ENCODE results near the gene SENP7.
"Not testable (repeated sequence)": the region's sequence is repeated elsewhere in the genome, so short reads cannot be mapped to it uniquely, and the experiment has no call there.

SENP7 gene

GRCh38 chr3:101512646-101513418 is at the start of gene SENP7:
Gene SENP7 (minus strand): TSS chr3:101513212. CDS start chr3:101513130, 82 bp downstream.
- DNase-seq (ENCODE audit: low read depth) = peak; percentile 89

DNA sequence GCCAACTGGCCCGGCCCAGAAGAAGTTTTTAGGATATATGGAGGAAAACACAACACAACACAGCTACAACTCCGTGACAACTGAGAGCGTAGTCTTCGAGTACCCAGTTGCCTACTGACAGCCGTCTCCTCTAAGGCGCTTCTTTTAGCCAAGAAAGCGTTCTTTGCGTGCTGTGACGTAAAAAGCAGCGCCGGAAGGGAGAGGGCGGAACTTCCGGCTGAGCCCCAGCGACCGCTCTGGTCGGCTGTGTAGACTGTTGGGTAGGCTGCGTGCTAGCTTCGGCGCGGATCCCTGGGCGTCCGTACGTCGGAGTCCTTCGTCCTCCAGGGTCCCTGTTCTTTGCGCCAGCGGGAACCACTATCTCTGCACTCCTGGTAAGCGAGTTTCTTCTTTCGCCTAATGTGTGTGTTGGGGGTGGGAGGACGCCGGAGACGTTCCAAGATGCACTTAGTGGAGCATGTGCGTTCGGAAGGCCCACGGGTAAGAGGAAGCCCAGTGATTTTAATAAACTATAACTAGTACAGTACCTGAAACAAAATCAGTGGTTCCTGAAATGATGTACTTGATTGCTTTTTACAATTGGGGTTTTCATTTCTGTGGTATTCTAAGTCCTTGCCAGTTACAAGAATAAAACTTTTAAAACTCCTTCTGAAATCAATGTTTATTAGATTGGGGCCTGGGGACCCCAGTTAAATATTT is 48.8 kb upstream of the SENP7 start, which contains the start of gene TRMT10C:
Gene TRMT10C, plus strand, starts transcription at position 239 of the 699 bp plus-strand sequence. CDS start 2,914 bp downstream, outside the sequence.
- peak; percentile 95 for DNase-seq (ENCODE audit: low read depth)

GRCh38 chr3:101556064-101556463 is 43.1 kb upstream of the SENP7 start:
- DNase-seq (ENCODE audit: low read depth) = no peak

DNA sequence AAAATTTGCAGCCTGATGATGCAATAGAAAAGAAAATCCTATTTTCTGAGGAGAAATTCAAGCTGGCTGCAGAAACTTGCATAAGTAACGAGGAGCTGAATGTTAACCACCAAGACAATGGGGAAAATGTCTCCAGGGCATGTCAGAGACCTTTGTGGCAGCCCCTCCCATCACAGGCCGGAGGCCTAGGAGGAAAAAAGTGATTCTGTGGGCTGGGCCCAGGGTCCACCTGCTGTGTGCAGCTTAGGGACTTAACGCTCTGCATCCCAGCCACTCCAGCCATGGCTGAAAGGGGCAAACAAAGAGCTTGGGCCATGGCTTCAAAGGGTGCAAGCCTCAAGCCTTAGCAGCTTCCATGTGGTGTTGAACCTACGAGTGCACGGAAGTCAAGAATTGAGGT is 40.4 kb upstream of the SENP7 start:
- not testable (repeated sequence) for DNase-seq (ENCODE audit: low read depth)

DNA sequence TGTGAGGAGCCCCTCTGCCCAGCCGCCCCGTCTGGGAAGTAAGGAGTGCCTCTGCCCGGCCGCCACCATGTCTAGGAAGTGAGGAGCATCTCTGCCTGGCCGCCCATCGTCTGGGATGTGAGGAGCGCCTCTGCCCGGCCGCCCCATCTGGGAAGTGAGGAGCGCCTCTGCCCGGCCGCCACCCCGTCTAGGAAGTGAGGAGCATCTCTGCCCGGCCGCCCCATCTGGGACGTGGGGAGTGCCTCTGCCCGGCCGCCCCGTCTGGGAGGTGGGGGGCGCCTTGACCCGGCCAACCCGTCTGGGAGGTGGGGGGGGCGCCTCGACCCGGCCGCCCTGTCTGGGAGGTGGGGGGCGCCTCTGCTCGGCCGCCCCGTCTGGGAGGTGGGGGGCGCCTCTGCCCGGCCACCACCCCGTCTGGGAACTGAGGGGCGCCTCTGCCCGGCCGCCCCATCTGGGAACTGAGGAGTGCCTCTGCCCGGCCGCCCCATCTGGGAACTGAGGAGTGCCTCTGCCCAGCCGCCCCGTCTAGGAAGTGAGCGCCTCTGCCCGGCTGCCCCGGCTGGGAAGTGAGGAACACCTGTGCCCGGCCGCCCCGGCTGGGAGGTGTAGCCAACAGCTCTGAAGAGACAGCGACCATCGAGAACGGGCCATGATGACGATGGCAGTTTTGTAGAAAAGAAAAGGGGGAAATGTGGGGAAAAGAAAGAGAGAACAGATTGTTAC is 38.5 kb upstream of the SENP7 start:
- not testable (repeated sequence) for DNase-seq (ENCODE audit: low read depth)

DNA sequence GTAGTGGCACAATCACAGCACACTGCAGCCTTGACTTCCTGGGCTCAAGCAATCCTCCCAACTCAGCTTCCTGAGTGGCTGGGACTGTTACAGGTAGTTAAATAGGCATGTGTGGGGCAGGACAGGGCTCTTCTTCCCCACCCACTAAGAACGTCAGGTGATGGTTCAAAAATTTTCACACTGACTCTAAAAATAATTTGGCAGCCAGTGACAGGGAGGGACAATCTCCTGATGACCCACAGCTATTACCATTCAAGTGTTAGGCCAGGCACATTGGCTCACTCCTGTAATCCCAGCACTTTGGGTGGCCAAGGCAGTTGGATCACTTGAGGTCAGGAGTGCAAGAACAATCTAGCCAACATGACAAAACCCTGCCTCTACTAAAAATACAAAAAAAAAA is 36.5 kb upstream of the SENP7 start:
- DNase-seq (ENCODE audit: low read depth) = no peak

DNA sequence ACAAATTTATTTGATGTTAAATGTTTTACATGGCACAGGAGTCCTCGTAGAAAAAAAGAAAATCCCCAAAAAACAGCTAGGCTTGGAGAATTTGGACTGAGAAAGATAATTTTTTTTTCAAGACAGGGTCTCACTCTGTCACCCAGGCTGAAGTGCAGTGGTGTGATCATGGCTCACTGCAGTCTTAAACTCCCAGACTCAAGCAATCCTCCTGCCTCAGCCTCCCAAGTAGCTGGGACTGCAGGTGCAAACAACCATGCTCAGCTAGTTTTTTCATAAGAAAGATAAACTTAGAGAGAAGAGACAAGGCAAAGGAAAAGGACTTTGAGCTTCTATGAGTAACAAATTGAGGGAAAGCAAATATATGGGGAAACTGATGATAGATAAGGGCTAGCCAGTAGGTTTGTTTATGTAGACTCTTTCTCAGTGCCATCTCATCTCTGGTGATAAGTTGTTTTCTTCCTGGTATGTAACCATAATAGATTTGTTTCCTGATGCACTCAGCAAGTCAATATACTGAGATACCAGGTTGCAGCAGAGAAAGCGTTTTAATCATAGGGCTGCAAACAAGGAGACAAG is 35.6 kb upstream of the SENP7 start:
- no peak for DNase-seq (ENCODE audit: low read depth)

DNA sequence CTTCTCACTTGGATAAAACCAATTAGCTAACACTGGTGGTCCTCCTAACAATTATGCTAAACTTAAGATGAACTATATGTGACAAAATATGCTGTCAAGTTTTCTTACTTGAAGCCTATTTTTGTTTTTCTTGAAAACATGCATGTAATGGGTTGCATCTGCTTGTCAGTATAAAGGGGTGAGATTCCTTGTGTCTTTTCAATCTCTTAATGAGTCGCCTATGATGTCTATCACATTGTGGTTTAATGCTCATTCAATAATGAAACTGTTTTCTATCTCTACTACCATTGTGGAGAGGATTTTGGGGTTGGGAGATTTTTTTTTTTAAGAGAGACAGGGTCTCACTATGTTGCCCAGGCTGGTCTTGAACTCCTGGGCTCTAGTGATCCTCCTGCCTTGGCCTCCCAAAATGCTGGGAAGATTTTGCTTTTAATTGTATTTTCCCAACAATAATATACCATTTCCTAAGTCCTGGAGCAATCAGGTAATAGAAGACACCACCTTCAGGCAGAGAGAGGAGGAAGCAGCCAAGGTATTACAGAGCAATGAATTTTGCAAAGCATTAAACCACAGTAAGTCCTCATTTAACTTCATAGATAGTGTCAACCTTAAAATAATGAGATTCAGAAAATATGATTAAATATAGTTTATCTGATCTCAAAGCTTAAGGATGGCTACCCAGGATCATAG is 31.3 kb upstream of the SENP7 start:
- DNase-seq (ENCODE audit: low read depth) = no peak

- DNase-seq (ENCODE audit: low read depth) = no peak
These were observed 29.9 kb upstream of the SENP7 start for GRCh38 chr3:101542957-101543356.

DNA sequence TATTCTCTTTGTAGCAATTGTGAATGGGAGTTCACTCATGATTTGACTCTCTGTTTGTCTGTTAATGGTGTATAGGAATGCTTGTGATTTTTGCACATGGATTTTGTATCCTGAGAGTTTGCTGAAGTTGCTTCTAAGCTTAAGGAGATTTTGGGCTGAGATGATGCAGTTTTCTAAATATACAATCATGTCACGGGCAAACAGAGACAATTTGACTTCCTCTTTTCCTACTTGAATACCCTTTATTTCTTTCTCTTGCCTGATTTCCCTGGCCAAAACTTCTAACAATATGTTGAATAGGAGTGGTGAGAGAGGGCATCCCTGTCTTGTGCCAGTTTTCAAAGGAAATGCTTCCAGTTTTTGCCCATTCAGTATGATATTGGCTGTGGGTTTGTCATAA is 23.9 kb upstream of the SENP7 start:
- not testable (repeated sequence) for DNase-seq (ENCODE audit: low read depth)

DNA sequence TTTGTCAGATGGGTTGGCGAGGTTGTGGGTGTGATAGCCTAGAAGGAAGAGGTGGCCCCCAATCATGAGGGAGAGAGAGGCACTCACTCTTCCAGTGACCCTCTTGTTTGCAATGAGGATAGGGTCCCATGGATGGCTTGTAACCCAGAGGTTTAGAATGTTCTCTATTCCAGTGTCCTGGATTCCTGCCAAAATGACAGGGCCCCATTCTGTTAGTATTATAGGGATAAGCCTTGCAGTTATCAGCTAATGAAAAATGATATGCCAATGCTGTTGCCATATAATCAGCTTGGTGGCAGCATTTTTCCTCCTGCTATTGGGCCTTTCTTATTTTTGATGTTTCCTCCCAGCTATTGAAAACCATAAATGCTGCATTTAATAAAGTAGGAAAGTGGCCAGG is 23.3 kb upstream of the SENP7 start:
- no peak for DNase-seq (ENCODE audit: low read depth)

- DNase-seq (ENCODE audit: low read depth) = no peak
These were observed 22.2 kb upstream of the SENP7 start for GRCh38 chr3:101535221-101535620.

- DNase-seq (ENCODE audit: low read depth) = no peak
These were observed 20.6 kb upstream of the SENP7 start for GRCh38 chr3:101533603-101533968.

DNA sequence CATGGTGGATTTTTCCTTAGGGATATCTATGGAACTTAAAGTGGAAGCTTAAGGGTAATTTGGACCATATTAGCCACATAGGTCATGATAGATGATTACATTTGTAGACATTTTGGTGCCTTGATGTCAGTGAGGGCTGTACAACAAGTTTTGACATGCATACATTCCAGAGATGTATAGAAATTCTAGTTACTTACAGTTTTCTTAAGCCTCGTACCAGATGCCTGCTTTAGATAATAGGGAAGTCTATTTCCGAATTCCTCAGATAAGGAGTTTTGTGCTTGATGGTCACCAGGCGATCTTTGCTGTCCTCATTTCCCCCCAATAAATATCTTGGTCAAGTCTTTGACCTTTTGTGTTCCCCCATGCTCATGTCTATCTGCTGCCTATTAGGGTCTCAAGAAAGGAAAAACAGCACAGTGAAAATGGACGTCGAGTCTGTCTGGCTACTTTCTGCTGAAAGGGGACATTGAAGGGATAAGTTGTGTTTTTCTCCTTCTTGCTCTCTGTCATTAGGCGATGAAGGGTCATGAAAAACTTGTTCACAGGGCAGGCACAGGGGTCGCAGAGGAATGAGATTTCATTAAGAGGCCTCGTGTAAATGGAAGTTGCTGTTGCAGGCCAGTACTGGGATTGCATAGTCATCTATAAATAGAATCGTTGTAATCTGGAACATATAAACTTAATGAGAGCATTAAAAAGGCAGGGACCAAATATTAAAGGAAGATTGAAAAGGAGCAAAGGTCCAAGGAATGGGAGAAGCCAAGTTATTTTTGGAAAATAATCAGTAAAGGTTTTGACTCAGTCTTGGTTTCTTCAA is 20.0 kb upstream of the SENP7 start:
- no peak for DNase-seq (ENCODE audit: low read depth)

DNA sequence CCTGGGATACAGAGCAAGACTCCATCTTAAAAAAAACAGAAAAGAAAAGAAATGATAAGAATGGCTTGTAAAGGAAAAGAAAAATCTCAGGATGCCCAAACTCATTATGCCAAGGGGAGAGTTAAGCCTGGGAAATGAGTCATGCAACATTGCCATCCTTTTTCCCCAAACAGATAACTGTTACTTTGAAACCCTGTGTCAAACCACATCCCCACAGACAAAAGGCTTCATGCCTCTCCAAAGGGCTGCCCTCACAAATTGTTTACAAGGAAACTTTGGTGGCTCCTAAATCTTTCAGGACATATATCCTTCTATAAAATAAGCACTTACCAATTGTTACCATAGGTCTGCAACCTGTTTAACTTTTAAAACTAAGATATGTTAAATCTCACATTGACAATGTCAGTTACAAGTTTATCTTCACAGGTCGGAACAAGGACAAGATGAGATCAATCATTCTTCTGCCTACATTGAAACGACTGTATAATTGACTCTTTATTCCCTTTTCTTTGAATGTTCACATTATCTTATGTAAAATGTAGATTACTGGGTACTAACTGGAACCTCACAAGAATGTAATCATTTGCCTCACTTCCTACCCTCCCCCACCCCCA is 18.6 kb upstream of the SENP7 start:
- DNase-seq (ENCODE audit: low read depth) = peak; percentile 24

- DNase-seq (ENCODE audit: low read depth) = no peak
These were observed 17.7 kb upstream of the SENP7 start for GRCh38 chr3:101530686-101531047.

- no peak for DNase-seq (ENCODE audit: low read depth)
These were observed 17.0 kb upstream of the SENP7 start for GRCh38 chr3:101529816-101530685.

- no peak for DNase-seq (ENCODE audit: low read depth)
These were observed 14.9 kb upstream of the SENP7 start for GRCh38 chr3:101527906-101528305.

- DNase-seq (ENCODE audit: low read depth) = no peak
These were observed 14.4 kb upstream of the SENP7 start for GRCh38 chr3:101527441-101527840.

All from ELR (cell line).